Skeletal muscle satellite cell (primary cell): ENCODE measurements around the gene DISC1.

Experiments
- H3K27me3 ChIP-seq: 2 replicates; pipeline ENCODE4 v1.7.0; 2013; ENCODE audit warnings: low read length; ENCODE audit not compliant: control insufficient read depth, insufficient read depth
- H3K36me3 ChIP-seq: 2 replicates; pipeline ENCODE4 v1.7.0; 2013; ENCODE audit warnings: mild to moderate bottlenecking, control low read depth, low read length; ENCODE audit not compliant: insufficient read depth
- H3K4me1 ChIP-seq: 2 replicates; pipeline ENCODE4 v1.7.0; 2013; ENCODE audit warnings: low read length; ENCODE audit not compliant: control insufficient read depth, insufficient read depth
- H3K4me2 ChIP-seq: 2 replicates; pipeline ENCODE4 v1.7.0; 2013; ENCODE audit warnings: mild to moderate bottlenecking, low read length
- H3K4me3 ChIP-seq: 2 replicates; pipeline ENCODE4 v1.7.0; 2013; ENCODE audit warnings: low read length
- H3K9ac ChIP-seq: 2 replicates; pipeline ENCODE4 v1.7.0; 2013; ENCODE audit warnings: mild to moderate bottlenecking, low read depth, low read length, moderate library complexity
- H3K9me3 ChIP-seq: replicated peaks from 2 replicates; pipeline ENCODE4 v1.7.0; 2013; ENCODE audit warnings: mild to moderate bottlenecking, control low read depth, low read length

Gene DISC1

GRCh38 chr1:231985296-231986023 lies 358.9 kb downstream of the DISC1 start:
- H3K4me1 ChIP-seq: no peaks in the 10 kb centered on the region
- no peak overlapping the region for H3K4me2 ChIP-seq
- H3K27me3 ChIP-seq: no peaks in the 10 kb centered on the region
- H3K9ac ChIP-seq: no peak overlapping the region
- no peaks in the 10 kb centered on the region for H3K9me3 ChIP-seq
- no peaks in the 10 kb centered on the region for H3K36me3 ChIP-seq
- no peak overlapping the region for H3K4me3 ChIP-seq

- Histone ChIP-seq H3K4me2 (no peak overlapping the region), H3K9ac (no peak overlapping the region)
Measured at GRCh38 chr1:231986631-231987336, 360.2 kb downstream of the DISC1 start.

DNA sequence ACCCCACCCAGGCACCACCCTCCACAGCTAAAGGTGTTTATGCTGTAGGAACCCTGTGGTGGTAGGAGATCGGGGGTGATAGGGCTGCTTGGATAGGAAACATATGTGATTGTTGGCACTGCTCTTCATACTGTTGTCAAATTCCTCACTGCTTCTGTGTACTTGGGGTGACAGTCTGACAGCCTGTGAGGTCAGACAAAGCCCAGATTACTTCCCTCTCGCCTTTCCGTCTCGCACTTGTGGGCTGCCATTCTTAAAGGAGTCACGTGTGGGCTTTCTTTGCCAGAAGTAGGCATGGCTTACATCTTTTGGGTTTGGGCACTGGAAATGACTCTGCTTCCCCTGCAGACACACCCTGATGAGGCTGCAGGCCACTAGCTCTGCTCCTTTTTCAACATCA lies 363.8 kb downstream of the DISC1 start:
- Histone ChIP-seq H3K9ac (no peak overlapping the region), H3K4me1 (no peaks in the 10 kb centered on the region), H3K4me2 (no peak overlapping the region), H3K4me3 (no peak overlapping the region), H3K36me3 (no peaks in the 10 kb centered on the region), H3K27me3 (no peaks in the 10 kb centered on the region), H3K9me3 (no peaks in the 10 kb centered on the region)

More at GRCh38 chr1:231986631-231987336, 360.2 kb downstream of the DISC1 start:
- H3K9me3 ChIP-seq: no peaks in the 10 kb centered on the region
- no peaks in the 10 kb centered on the region for H3K36me3 ChIP-seq
- H3K4me1 ChIP-seq: no peaks in the 10 kb centered on the region
- no peak overlapping the region for H3K4me3 ChIP-seq
- no peaks in the 10 kb centered on the region for H3K27me3 ChIP-seq

GRCh38 chr1:231991231-231991630 lies 364.6 kb downstream of the DISC1 start:
- Histone ChIP-seq H3K9ac (no peak overlapping the region), H3K4me2 (no peak overlapping the region), H3K27me3 (no peaks in the 10 kb centered on the region), H3K9me3 (no peaks in the 10 kb centered on the region), H3K36me3 (no peaks in the 10 kb centered on the region), H3K4me1 (no peaks in the 10 kb centered on the region), H3K4me3 (no peak overlapping the region)

GRCh38 chr1:231993968-231994455 lies 367.4 kb downstream of the DISC1 start:
- no peak overlapping the region for H3K9ac ChIP-seq
- H3K36me3 ChIP-seq: no peaks in the 10 kb centered on the region
- no peaks in the 10 kb centered on the region for H3K9me3 ChIP-seq
- no peak overlapping the region for H3K4me2 ChIP-seq
- H3K4me1 ChIP-seq: no peaks in the 10 kb centered on the region
- no peaks in the 10 kb centered on the region for H3K27me3 ChIP-seq
- H3K4me3 ChIP-seq: no peak overlapping the region

DNA sequence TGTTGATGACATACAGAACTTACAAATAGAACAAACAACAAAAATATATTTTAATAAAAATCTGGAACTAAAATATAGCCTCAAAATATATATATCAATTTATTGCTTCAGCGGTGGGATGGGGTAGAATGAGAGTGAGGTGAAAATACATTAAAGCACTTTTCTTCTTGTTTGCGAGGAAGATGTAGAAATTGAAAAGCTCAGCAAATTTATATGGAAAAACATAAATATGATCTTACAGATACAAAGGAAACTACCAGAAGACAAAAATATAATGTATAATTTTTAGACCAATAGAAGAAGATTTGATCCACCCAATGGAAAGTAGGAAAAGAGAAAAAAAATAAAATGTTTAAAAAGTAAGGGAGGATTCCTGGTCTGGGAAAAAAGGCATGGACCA lies 372.2 kb downstream of the DISC1 start:
- H3K4me3 ChIP-seq: no peak overlapping the region
- no peak overlapping the region for H3K9ac ChIP-seq
- H3K4me1 ChIP-seq: no peaks in the 10 kb centered on the region
- no peak overlapping the region for H3K4me2 ChIP-seq
- no peaks in the 10 kb centered on the region for H3K27me3 ChIP-seq
- no peaks in the 10 kb centered on the region for H3K36me3 ChIP-seq
- no peaks in the 10 kb centered on the region for H3K9me3 ChIP-seq

GRCh38 chr1:232005300-232005699 lies 378.7 kb downstream of the DISC1 start:
- Histone ChIP-seq H3K9ac (no peak overlapping the region), H3K4me1 (no peaks in the 10 kb centered on the region), H3K4me2 (no peak overlapping the region), H3K27me3 (no peaks in the 10 kb centered on the region), H3K4me3 (no peak overlapping the region), H3K9me3 (no peaks in the 10 kb centered on the region), H3K36me3 (no peaks in the 10 kb centered on the region)

DNA sequence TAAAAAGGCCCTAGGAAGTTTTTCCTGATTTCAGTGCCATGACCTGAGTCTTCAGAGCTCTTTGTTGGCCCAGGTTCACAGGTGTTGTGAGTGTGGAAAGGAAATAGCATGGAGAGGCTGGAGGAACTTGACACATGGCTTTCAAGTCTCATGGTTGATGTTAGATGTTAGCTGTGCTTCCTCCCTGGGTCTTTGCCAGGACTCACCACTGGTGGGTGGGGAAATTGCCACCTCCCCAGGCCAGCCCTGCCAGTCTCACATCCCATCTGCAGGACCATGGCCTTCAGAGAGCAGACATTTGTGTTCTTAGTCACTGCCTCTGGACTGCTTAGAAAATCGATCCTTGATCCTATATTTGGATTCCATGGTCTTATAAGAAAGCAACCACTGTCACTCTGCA lies 383.2 kb downstream of the DISC1 start:
- no peak overlapping the region for H3K9ac ChIP-seq

DNA sequence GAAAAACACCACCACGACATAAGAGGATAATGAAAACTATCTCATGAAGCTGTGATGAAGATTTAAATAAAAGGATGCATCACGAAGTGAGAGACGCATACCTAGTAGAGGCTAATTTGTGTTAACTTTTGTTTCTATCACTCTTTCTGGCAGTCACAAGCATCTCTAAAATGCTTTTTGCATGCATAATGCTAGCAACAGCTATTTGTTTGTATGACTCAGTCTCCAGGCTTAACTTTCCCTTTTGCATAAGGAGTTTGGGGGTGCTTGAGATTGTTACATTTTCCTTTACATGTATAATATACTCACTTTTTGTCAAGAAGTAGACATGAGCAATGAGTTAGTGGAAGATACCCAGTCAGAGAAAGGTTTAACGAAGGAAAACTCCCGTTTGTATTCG lies 385.4 kb downstream of the DISC1 start:
- Histone ChIP-seq H3K4me3 (no peak overlapping the region), H3K27me3 (no peaks in the 10 kb centered on the region), H3K36me3 (no peaks in the 10 kb centered on the region), H3K9me3 (no peaks in the 10 kb centered on the region), H3K4me2 (no peak overlapping the region), H3K9ac (no peak overlapping the region), H3K4me1 (peaks cover 12% of the 10 kb centered on the region)

More for the DNA sequence above, 383.2 kb downstream of the DISC1 start:
- H3K9me3 ChIP-seq: no peaks in the 10 kb centered on the region
- H3K4me1 ChIP-seq: peaks cover 12% of the 10 kb centered on the region
- no peaks in the 10 kb centered on the region for H3K36me3 ChIP-seq
- no peak overlapping the region for H3K4me2 ChIP-seq
- no peaks in the 10 kb centered on the region for H3K27me3 ChIP-seq
- H3K4me3 ChIP-seq: no peak overlapping the region

DNA sequence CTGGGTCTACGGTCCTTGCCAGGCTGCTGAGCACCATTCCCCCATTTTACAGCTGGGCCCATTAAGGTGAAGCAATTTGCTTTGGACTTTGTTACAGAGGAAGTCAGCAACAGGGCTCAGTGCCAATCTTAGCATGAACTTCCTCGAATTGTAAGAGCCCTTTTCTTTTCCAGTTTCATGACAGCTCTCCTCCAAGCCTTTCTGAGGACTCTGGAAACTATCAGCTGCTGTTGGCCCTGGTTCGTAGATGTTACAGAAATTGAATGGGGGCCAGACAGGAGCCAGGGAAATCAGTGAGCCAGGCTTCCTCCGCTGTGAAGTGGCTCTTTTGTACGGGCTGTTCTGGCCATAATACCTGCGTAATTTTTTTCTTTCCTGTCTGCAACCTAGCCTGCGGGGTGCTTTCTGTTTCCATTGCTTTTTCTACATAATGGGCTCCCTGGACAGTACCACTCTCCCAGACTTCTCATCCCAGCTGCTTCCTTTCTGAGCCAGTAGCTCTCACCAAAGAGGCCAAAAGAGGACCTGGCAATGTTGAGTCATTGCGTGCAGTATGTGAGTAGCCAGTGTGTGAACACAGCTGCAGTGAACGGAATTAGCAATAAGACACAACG lies 386.3 kb downstream of the DISC1 start:
- H3K4me3 ChIP-seq: no peak overlapping the region

DNA sequence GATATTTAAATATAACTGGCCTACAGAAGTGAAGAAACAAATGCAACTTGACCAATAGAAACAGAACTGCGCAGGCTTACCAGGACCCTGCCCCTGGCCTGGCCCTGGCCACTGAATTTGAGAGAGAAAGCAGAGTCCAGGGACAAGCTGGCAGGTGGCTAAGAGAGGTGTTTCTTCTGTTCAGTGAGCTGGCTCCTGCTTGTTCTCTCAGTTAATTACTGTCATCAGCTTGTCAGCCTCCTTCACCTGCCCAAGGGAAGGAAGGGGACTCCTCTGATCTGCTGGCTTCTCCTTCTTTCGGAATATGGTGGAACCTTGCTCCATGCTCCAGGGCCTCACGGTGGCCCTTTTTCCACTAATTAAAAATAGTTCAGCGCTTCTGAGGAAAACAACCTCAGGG lies 388.4 kb downstream of the DISC1 start:
- no peak overlapping the region for H3K9ac ChIP-seq
- no peaks in the 10 kb centered on the region for H3K27me3 ChIP-seq
- H3K36me3 ChIP-seq: no peaks in the 10 kb centered on the region
- no peak overlapping the region for H3K4me3 ChIP-seq
- peaks cover 12% of the 10 kb centered on the region for H3K4me1 ChIP-seq
- no peaks in the 10 kb centered on the region for H3K9me3 ChIP-seq
- no peak overlapping the region for H3K4me2 ChIP-seq

More for the DNA sequence above, 386.3 kb downstream of the DISC1 start:
- Histone ChIP-seq H3K27me3 (no peaks in the 10 kb centered on the region), H3K36me3 (no peaks in the 10 kb centered on the region), H3K4me2 (peak overlapping the region; percentile 26), H3K9me3 (no peaks in the 10 kb centered on the region), H3K9ac (no peak overlapping the region), H3K4me1 (peaks cover 12% of the 10 kb centered on the region)
